Ramos (cell line): Measurements from ENCODE around the gene THBS2.
"Not testable (repeated sequence)": the region's sequence is repeated elsewhere in the genome, so short reads cannot be mapped to it uniquely, and the experiment has no call there.

Experiments used
- in situ Hi-C: fragments of 300-500 bp; cut with MboI; formaldehyde crosslinking; loops from one replicate; pipeline ENCODE4 v1.14.3; 2022; ENCODE audit warnings: low sequenced_read_pairs; ENCODE audit not compliant: unreplicated experiment

The THBS2 gene

GRCh38 chr6:169214789-169215188 is 38.9 kb downstream of the THBS2 start:
- in situ Hi-C loops: not testable (repeated sequence)

GRCh38 chr6:169213814-169214520 is 39.7 kb downstream of the THBS2 start:
- in situ Hi-C loops: no loop called here

- in situ Hi-C loops: no loop called here
Observed at GRCh38 chr6:169212897-169213813, 40.5 kb downstream of the THBS2 start.

- in situ Hi-C loops: no loop called here
Observed at GRCh38 chr6:169212436-169212835, 41.2 kb downstream of the THBS2 start.

GRCh38 chr6:169211881-169212280 is 41.8 kb downstream of the THBS2 start:
- in situ Hi-C loops: no loop called here

- in situ Hi-C loops: no loop called here
Observed at GRCh38 chr6:169210611-169211010, 43.0 kb downstream of the THBS2 start.

GRCh38 chr6:169208011-169208410 is 45.6 kb downstream of the THBS2 start:
- in situ Hi-C loops: no loop called here

GRCh38 chr6:169207482-169207881 is 46.2 kb downstream of the THBS2 start:
- in situ Hi-C loops: no loop called here

- in situ Hi-C loops: no loop called here
Observed at GRCh38 chr6:169205176-169206160, 48.2 kb downstream of the THBS2 start.

- in situ Hi-C loops: no loop called here
Observed at GRCh38 chr6:169204167-169204566, 49.5 kb downstream of the THBS2 start.

GRCh38 chr6:169201985-169202384 is 51.7 kb downstream of the THBS2 start:
- in situ Hi-C loops: no loop called here

- in situ Hi-C loops: no loop called here
Observed at GRCh38 chr6:169200893-169201514, 52.6 kb downstream of the THBS2 start.

- in situ Hi-C loops: no loop called here
Observed at GRCh38 chr6:169199625-169200335, 53.9 kb downstream of the THBS2 start.

GRCh38 chr6:169198885-169199284 is 54.8 kb downstream of the THBS2 start:
- in situ Hi-C loops: no loop called here

- in situ Hi-C loops: not testable (repeated sequence)
Observed at GRCh38 chr6:169197929-169198328, 55.7 kb downstream of the THBS2 start.

GRCh38 chr6:169196279-169196678 is 57.4 kb downstream of the THBS2 start:
- in situ Hi-C loops: not testable (repeated sequence)

- in situ Hi-C loops: no loop called here
Observed at GRCh38 chr6:169194737-169195136, 58.9 kb downstream of the THBS2 start.

GRCh38 chr6:169190970-169191369 is 62.7 kb downstream of the THBS2 start:
- in situ Hi-C loops: no loop called here

GRCh38 chr6:169190144-169190584 is 63.5 kb downstream of the THBS2 start:
- in situ Hi-C loops: no loop called here
